ENCODE measurements around the gene ANGPTL1.

ANGPTL1 gene

GRCh38 chr1:178886551-178886950 lies 15.7 kb upstream of the ANGPTL1 start:
- Histone ChIP-seq H3K4me1 (ENCODE audit: insufficient read depth, low read length, poor library complexity, severe bottlenecking) (no peaks in the 10 kb centered on the region), H3K79me2 (ENCODE audit: insufficient read depth, low read length) (no peaks in the 10 kb centered on the region), H3K36me3 (ENCODE audit: insufficient read depth, low read length) (peaks cover 15% of the 10 kb centered on the region; the same call in 1 of the 2 replicates), H4K20me1 (ENCODE audit: insufficient read depth, low read length, poor library complexity, severe bottlenecking) (no peaks in the 10 kb centered on the region), H3K9me3 (ENCODE audit: insufficient read depth, low read depth, low read length) (no peaks in the 10 kb centered on the region), H3K9me2 (replicated peaks; ENCODE audit: low read depth, low read length) (no peaks in the 10 kb centered on the region), H3K4me3 (ENCODE audit: low read length, poor library complexity, severe bottlenecking) (no peak overlapping the region), H3K27me3 (ENCODE audit: insufficient read depth, low read length, poor library complexity, severe bottlenecking) (no peaks in the 10 kb centered on the region), H2AFZ (ENCODE audit: low read length) (no peak overlapping the region), H3K4me2 (ENCODE audit: low read depth, low read length, poor library complexity, severe bottlenecking) (no peak overlapping the region), H3F3A (ENCODE audit: low read depth) (no peaks in the 10 kb centered on the region), H3K9ac (ENCODE audit: low read depth, low read length, poor library complexity, severe bottlenecking) (no peak overlapping the region)
- TF ChIP-seq EZH2phosphoT487 (IDR thresholded peaks at IDR 0.05; ENCODE audit: borderline replicate concordance): no peak
- no peak for TF ChIP-seq CTCF (conservative IDR thresholded peaks at IDR 0.05; ENCODE audit: low read length)

DNA sequence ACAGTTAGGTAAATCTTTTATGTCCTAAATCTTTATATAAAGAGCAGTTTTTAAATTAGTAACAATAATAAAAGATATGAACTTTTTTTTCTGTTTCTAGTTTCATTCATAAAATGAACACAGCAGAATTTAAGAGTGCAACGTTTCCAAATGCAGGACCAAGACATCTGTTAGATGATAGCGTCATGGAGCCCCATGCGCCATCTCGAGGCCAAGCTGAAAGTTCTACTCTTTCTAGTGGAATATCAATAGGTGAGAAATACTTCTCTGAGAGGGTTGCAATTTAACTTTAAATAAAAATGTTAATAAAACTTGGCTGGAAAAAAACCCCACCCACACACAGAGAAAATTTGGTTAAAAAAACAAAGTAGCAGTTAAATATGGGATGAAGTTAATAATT lies 15.0 kb upstream of the ANGPTL1 start:
- H4K20me1 ChIP-seq (ENCODE audit: insufficient read depth, low read length, poor library complexity, severe bottlenecking): no peaks in the 10 kb centered on the region
- H3K9me3 ChIP-seq (ENCODE audit: insufficient read depth, low read depth, low read length): no peaks in the 10 kb centered on the region
- H3K4me1 ChIP-seq (ENCODE audit: insufficient read depth, low read length, poor library complexity, severe bottlenecking): no peaks in the 10 kb centered on the region
- H3K4me3 ChIP-seq (ENCODE audit: low read length, poor library complexity, severe bottlenecking): no peak overlapping the region
- H3K4me2 ChIP-seq (ENCODE audit: low read depth, low read length, poor library complexity, severe bottlenecking): no peak overlapping the region
- H3K36me3 ChIP-seq (ENCODE audit: insufficient read depth, low read length): peaks cover 15% of the 10 kb centered on the region; the same call in 1 of the 2 replicates
- TF ChIP-seq EZH2phosphoT487 (IDR thresholded peaks at IDR 0.05; ENCODE audit: borderline replicate concordance) (no peak), CTCF (conservative IDR thresholded peaks at IDR 0.05; ENCODE audit: low read length) (no peak)
- no peak overlapping the region for H3K9ac ChIP-seq (ENCODE audit: low read depth, low read length, poor library complexity, severe bottlenecking)
- no peaks in the 10 kb centered on the region for H3K9me2 ChIP-seq (replicated peaks; ENCODE audit: low read depth, low read length)
- H2AFZ ChIP-seq (ENCODE audit: low read length): no peak overlapping the region
- no peaks in the 10 kb centered on the region for H3F3A ChIP-seq (ENCODE audit: low read depth)
- H3K79me2 ChIP-seq (ENCODE audit: insufficient read depth, low read length): no peaks in the 10 kb centered on the region
- H3K27me3 ChIP-seq (ENCODE audit: insufficient read depth, low read length, poor library complexity, severe bottlenecking): no peaks in the 10 kb centered on the region

- no peak overlapping the region for H3K4me2 ChIP-seq (ENCODE audit: low read depth, low read length, poor library complexity, severe bottlenecking)
- no peaks in the 10 kb centered on the region for H3K79me2 ChIP-seq (ENCODE audit: insufficient read depth, low read length)
- H3K9me2 ChIP-seq (replicated peaks; ENCODE audit: low read depth, low read length): no peaks in the 10 kb centered on the region
- no peak overlapping the region for H2AFZ ChIP-seq (ENCODE audit: low read length)
- H3K9ac ChIP-seq (ENCODE audit: low read depth, low read length, poor library complexity, severe bottlenecking): no peak overlapping the region
- TF ChIP-seq EZH2phosphoT487 (IDR thresholded peaks at IDR 0.05; ENCODE audit: borderline replicate concordance): no peak
- no peak for TF ChIP-seq CTCF (conservative IDR thresholded peaks at IDR 0.05; ENCODE audit: low read length)
- H3K4me1 ChIP-seq (ENCODE audit: insufficient read depth, low read length, poor library complexity, severe bottlenecking): no peaks in the 10 kb centered on the region
- H3K27me3 ChIP-seq (ENCODE audit: insufficient read depth, low read length, poor library complexity, severe bottlenecking): no peaks in the 10 kb centered on the region
- no peaks in the 10 kb centered on the region for H3K9me3 ChIP-seq (ENCODE audit: insufficient read depth, low read depth, low read length)
- H3K4me3 ChIP-seq (ENCODE audit: low read length, poor library complexity, severe bottlenecking): no peak overlapping the region
- no peaks in the 10 kb centered on the region for H3F3A ChIP-seq (ENCODE audit: low read depth)
- peaks cover 4% of the 10 kb centered on the region; the same call in 1 of the 2 replicates for H3K36me3 ChIP-seq (ENCODE audit: insufficient read depth, low read length)
- H4K20me1 ChIP-seq (ENCODE audit: insufficient read depth, low read length, poor library complexity, severe bottlenecking): no peaks in the 10 kb centered on the region
These were observed 11.1 kb upstream of the ANGPTL1 start for GRCh38 chr1:178881950-178882349.
